ENCODE measurements around the gene FAP. TPM values are rescaled to one million over a fixed set of nuclear protein-coding genes. Genes with fewer than 3 reads are reported as not detected.

FAP gene
- total RNA-seq, 1 experiment from 2014 or later = not detected

DNA sequence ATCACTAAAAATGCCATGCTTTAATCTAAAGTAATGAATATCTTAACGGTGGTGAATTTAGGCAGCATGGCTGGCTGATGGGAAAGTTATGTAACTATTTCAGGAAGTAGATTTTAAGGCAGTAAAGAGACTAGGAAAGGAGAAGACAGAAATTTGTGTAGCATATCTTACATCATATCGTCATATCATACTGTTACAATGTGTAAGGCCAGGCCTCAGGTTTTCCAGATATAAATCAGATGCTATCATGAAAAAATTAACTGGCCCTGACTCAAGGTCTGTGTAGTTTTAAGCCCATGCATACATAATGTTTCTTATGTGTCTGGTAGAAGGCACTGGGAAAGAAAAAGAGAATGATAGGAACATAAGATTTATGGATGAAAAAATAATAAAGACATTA lies 8.9 kb upstream of the FAP start:
- Histone ChIP-seq H2AFZ (ENCODE audit: low read length) (no peak overlapping the region), H3K4me3 (ENCODE audit: low read length) (no peak overlapping the region), H3K4me1 (ENCODE audit: low read length) (no peaks in the 10 kb centered on the region), H4K20me1 (ENCODE audit: insufficient read depth, low read depth, low read length) (no peaks in the 10 kb centered on the region), H3K36me3 (ENCODE audit: insufficient read depth, low read length) (no peaks in the 10 kb centered on the region), H3K27ac (ENCODE audit: low read length) (no peak overlapping the region), H3K4me2 (ENCODE audit: low read depth, low read length, poor library complexity, severe bottlenecking) (no peak overlapping the region), H3K9me3 (ENCODE audit: low read length) (no peaks in the 10 kb centered on the region), H3K9ac (ENCODE audit: low read length) (no peak overlapping the region), H3K27me3 (ENCODE audit: low read length) (no peaks in the 10 kb centered on the region), H3K9me2 (replicated peaks; ENCODE audit: insufficient read depth, low read length) (no peaks in the 10 kb centered on the region), H3K79me2 (ENCODE audit: low read length) (no peaks in the 10 kb centered on the region)
- DNase-seq = no peak

DNA sequence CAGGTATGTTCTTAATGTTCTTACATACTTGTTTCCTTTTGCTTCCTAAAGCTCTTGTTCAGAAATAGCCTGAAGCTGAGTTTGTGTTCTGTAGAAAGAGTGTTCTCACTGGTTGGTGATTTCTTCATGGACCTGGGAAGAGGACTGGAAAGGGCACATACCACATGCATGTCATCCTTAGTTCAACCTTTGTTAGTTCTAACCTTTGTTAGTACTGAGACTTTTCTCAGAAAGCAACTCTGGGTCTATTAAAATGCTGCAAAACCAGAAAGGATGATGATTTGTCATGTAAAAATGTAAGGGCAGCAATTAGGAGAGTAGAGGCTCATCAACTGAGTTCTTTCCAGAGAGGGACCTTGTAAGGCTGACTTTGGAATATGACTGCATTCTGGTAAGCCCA lies 2.5 kb upstream of the FAP start:
- Histone ChIP-seq H3K9me3 (ENCODE audit: low read length) (no peaks in the 10 kb centered on the region), H3K9ac (ENCODE audit: low read length) (no peak overlapping the region), H3K4me2 (ENCODE audit: low read depth, low read length, poor library complexity, severe bottlenecking) (no peak overlapping the region), H3K27me3 (ENCODE audit: low read length) (no peaks in the 10 kb centered on the region), H3K4me3 (ENCODE audit: low read length) (no peak overlapping the region), H3K4me1 (ENCODE audit: low read length) (no peaks in the 10 kb centered on the region), H2AFZ (ENCODE audit: low read length) (no peak overlapping the region), H3K36me3 (ENCODE audit: insufficient read depth, low read length) (no peaks in the 10 kb centered on the region), H3K79me2 (ENCODE audit: low read length) (no peaks in the 10 kb centered on the region), H4K20me1 (ENCODE audit: insufficient read depth, low read depth, low read length) (no peaks in the 10 kb centered on the region), H3K9me2 (replicated peaks; ENCODE audit: insufficient read depth, low read length) (no peaks in the 10 kb centered on the region), H3K27ac (ENCODE audit: low read length) (no peak overlapping the region)
- no peak for DNase-seq

DNA sequence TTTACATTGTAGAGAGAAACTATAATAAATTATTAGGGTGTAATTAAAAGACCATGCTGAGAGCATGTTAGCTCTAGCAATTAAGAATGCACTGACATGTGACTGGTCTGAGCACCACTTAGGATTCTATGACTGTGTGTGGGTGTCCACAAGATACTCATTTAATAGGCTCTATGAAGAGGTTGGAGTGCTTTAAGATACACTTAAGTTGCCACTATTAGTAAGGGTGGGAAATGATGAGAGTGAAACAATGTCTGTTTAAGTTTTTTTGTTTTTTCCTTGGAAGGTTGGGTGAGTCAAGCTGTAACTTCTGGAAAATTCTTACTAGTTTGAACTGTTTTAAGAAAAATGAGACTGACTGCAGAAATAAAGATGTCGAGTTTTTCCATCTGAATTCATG lies 1.8 kb upstream of the FAP start:
- Histone ChIP-seq H3K36me3 (ENCODE audit: insufficient read depth, low read length) (no peaks in the 10 kb centered on the region), H3K27me3 (ENCODE audit: low read length) (no peaks in the 10 kb centered on the region), H3K9ac (ENCODE audit: low read length) (no peak overlapping the region), H3K4me3 (ENCODE audit: low read length) (no peak overlapping the region), H3K9me2 (replicated peaks; ENCODE audit: insufficient read depth, low read length) (no peaks in the 10 kb centered on the region), H4K20me1 (ENCODE audit: insufficient read depth, low read depth, low read length) (no peaks in the 10 kb centered on the region), H3K79me2 (ENCODE audit: low read length) (no peaks in the 10 kb centered on the region), H3K4me2 (ENCODE audit: low read depth, low read length, poor library complexity, severe bottlenecking) (no peak overlapping the region), H3K4me1 (ENCODE audit: low read length) (no peaks in the 10 kb centered on the region), H3K9me3 (ENCODE audit: low read length) (no peaks in the 10 kb centered on the region), H2AFZ (ENCODE audit: low read length) (no peak overlapping the region), H3K27ac (ENCODE audit: low read length) (no peak overlapping the region)
- DNase-seq = no peak

DNA sequence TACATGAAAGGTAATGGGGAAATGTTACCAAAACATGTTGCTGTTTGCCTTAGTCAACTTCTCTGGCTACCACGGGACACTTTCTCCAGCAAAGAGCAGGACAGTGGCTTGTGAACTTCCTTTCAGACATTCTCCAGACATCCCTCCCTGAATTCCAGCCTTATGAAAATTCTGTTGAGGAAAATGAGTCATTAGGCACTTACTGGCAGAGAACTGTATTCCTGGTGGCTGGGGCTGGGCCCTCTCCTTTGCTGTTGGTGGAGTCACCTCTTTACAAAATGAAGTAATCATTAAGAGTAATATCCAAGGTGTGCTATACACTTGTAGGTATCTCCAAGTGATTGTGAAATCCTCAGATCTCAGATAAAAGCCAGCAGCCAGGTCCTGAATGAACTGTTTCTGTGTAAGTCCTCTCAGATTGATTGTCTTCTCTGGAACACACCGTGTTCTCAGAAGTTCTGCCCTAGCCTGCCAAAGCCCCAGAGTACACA lies 1.3 kb upstream of the FAP start:
- Histone ChIP-seq H3K27me3 (ENCODE audit: low read length) (no peaks in the 10 kb centered on the region), H3K27ac (ENCODE audit: low read length) (no peak overlapping the region), H3K79me2 (ENCODE audit: low read length) (no peaks in the 10 kb centered on the region), H3K9me3 (ENCODE audit: low read length) (no peaks in the 10 kb centered on the region), H4K20me1 (ENCODE audit: insufficient read depth, low read depth, low read length) (no peaks in the 10 kb centered on the region), H2AFZ (ENCODE audit: low read length) (no peak overlapping the region), H3K4me2 (ENCODE audit: low read depth, low read length, poor library complexity, severe bottlenecking) (no peak overlapping the region), H3K4me3 (ENCODE audit: low read length) (no peak overlapping the region), H3K36me3 (ENCODE audit: insufficient read depth, low read length) (no peaks in the 10 kb centered on the region), H3K9ac (ENCODE audit: low read length) (no peak overlapping the region), H3K4me1 (ENCODE audit: low read length) (no peaks in the 10 kb centered on the region), H3K9me2 (replicated peaks; ENCODE audit: insufficient read depth, low read length) (no peaks in the 10 kb centered on the region)
- DNase-seq = no peak

DNA sequence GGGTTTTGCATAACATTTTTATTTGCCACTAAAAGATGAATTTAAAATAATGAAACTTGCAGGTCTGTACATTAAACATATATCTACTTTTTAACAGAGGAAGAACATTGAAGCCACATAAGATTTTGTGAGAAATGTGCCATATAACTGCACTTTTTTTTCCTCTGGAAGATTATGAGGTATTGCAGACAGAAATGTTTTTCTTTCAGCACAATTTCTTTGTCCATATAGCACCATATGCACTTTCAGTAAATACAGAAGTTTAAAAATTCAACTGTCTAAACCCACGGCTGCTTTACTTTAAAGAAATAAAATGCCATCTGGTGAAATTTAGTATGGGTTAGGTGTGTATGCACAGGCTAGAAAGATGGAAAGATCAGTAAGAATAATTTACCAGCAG lies 470 bp upstream of the FAP start:
- H3K36me3 ChIP-seq (ENCODE audit: insufficient read depth, low read length) = no peaks in the 10 kb centered on the region
- H3K9ac ChIP-seq (ENCODE audit: low read length) = no peak overlapping the region
- H4K20me1 ChIP-seq (ENCODE audit: insufficient read depth, low read depth, low read length) = no peaks in the 10 kb centered on the region
- H3K4me1 ChIP-seq (ENCODE audit: low read length) = no peaks in the 10 kb centered on the region
- no peak overlapping the region for H3K4me2 ChIP-seq (ENCODE audit: low read depth, low read length, poor library complexity, severe bottlenecking)
- no peaks in the 10 kb centered on the region for H3K27me3 ChIP-seq (ENCODE audit: low read length)
- H3K9me2 ChIP-seq (replicated peaks; ENCODE audit: insufficient read depth, low read length) = no peaks in the 10 kb centered on the region
- no peaks in the 10 kb centered on the region for H3K9me3 ChIP-seq (ENCODE audit: low read length)
- H3K4me3 ChIP-seq (ENCODE audit: low read length) = no peak overlapping the region
- H3K27ac ChIP-seq (ENCODE audit: low read length) = no peak overlapping the region
- H3K79me2 ChIP-seq (ENCODE audit: low read length) = no peaks in the 10 kb centered on the region
- DNase-seq = no peak
- H2AFZ ChIP-seq (ENCODE audit: low read length) = no peak overlapping the region

DNA sequence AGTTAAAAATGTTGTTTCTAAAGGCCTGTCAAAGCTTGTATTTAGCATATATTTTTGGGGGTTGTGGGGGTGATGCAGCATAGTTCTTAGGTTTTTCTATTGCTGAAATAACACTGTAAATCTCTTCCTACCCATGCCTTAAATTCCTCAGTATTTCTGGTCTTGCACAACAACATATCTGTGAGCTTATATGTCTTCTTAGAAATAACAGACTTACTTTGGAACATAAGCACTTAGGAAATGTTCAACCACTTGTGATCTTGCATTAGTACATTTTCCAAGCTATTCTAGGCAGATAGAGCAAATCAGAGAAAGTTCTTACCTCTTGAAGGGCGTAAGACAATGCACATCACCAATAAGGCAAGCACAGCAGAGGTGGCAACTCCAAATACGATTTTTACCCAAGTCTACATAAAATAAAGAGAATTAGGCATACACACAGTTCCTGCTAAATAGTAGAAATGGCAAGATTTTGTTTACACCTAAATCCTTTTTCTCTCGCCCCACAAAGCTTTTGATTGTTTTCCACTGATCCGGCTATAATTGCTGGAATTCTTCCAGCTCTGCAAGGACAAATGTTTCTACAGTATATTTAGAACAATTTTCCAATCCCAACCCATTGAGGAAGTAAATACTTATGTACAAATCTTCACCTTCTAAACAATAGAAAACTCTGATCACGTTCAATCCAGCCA lies 512 bp downstream of the FAP start:
- no peaks in the 10 kb centered on the region for H3K9me3 ChIP-seq (ENCODE audit: low read length)
- no peaks in the 10 kb centered on the region for H3K4me1 ChIP-seq (ENCODE audit: low read length)
- H3K36me3 ChIP-seq (ENCODE audit: insufficient read depth, low read length) = no peaks in the 10 kb centered on the region
- DNase-seq = no peak
- no peaks in the 10 kb centered on the region for H3K9me2 ChIP-seq (replicated peaks; ENCODE audit: insufficient read depth, low read length)
- no peaks in the 10 kb centered on the region for H3K27me3 ChIP-seq (ENCODE audit: low read length)
- H4K20me1 ChIP-seq (ENCODE audit: insufficient read depth, low read depth, low read length) = no peaks in the 10 kb centered on the region
- no peak overlapping the region for H2AFZ ChIP-seq (ENCODE audit: low read length)
- no peaks in the 10 kb centered on the region for H3K79me2 ChIP-seq (ENCODE audit: low read length)
- no peak overlapping the region for H3K4me3 ChIP-seq (ENCODE audit: low read length)
- no peak overlapping the region for H3K27ac ChIP-seq (ENCODE audit: low read length)
- no peak overlapping the region for H3K4me2 ChIP-seq (ENCODE audit: low read depth, low read length, poor library complexity, severe bottlenecking)
- no peak overlapping the region for H3K9ac ChIP-seq (ENCODE audit: low read length)

DNA sequence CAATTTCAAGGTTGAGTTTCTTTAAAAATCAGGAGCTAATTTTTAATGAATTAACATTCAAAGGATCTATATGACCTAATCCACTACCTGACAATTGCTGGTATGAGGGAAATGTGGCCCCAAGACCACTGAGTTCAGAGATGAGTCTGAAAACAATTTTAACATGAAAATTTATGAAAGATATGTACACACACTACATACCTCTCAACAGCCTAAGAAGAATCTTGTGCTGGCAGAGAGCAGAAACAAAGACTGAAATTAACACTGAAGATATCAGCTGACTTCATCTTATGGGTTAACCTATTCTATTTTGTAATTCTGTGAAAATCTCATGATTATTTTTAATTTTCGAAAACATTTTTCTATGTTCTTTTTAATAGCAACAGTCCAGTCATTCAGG lies 1.7 kb downstream of the FAP start:
- no peak overlapping the region for H2AFZ ChIP-seq (ENCODE audit: low read length)
- H3K9ac ChIP-seq (ENCODE audit: low read length) = no peak overlapping the region
- no peaks in the 10 kb centered on the region for H3K4me1 ChIP-seq (ENCODE audit: low read length)
- H3K4me2 ChIP-seq (ENCODE audit: low read depth, low read length, poor library complexity, severe bottlenecking) = no peak overlapping the region
- no peak overlapping the region for H3K4me3 ChIP-seq (ENCODE audit: low read length)
- no peaks in the 10 kb centered on the region for H3K9me2 ChIP-seq (replicated peaks; ENCODE audit: insufficient read depth, low read length)
- H3K79me2 ChIP-seq (ENCODE audit: low read length) = no peaks in the 10 kb centered on the region
- H3K36me3 ChIP-seq (ENCODE audit: insufficient read depth, low read length) = no peaks in the 10 kb centered on the region
- H3K9me3 ChIP-seq (ENCODE audit: low read length) = no peaks in the 10 kb centered on the region
- H3K27ac ChIP-seq (ENCODE audit: low read length) = no peak overlapping the region
- no peaks in the 10 kb centered on the region for H3K27me3 ChIP-seq (ENCODE audit: low read length)
- no peak for DNase-seq
- no peaks in the 10 kb centered on the region for H4K20me1 ChIP-seq (ENCODE audit: insufficient read depth, low read depth, low read length)

DNA sequence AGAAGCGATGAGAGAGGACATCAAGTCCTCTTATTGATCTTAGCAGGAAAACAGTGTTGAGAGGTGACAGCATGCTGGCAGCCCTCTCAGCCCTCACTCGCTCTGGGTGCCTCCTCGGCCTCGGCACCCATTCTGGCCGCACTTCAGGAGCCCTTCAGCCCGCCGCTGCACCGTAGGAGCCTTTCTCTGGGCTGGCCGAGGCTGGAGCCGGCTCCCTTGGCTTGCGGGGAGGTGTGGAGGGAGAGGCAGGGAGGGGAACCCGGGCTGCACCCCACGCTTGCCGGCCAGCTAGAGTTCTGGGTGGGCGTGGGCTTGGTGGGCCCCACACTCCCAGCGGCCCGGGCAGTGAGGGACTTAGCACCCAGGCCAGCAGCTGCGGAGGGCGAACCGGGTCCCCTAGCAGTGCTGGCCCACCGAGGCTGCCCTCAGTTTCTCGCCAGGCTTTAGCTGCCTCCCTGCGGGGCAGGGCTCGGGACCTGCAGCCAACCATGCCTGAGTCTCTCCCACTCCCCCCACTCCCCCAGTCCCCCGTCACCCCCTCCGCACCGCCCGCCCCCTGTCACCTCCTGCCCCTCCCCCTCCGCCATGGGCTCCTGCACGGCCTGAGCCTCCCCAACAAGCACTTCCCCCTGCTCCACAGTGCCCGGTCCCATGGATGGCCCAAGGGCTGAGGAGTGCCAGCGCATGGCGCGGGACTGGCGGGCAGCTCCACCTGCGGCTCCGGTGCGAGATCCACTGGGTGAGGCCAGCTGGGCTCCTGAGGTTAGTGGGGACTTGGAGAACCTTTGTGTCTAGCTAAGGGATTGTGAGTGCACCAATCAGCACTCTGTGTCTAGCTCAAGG lies 8.4 kb downstream of the FAP start:
- no peak for DNase-seq
- no peak overlapping the region for H3K27ac ChIP-seq (ENCODE audit: low read length)
- H3K36me3 ChIP-seq (ENCODE audit: insufficient read depth, low read length) = no peaks in the 10 kb centered on the region
- H3K79me2 ChIP-seq (ENCODE audit: low read length) = no peaks in the 10 kb centered on the region
- no peaks in the 10 kb centered on the region for H4K20me1 ChIP-seq (ENCODE audit: insufficient read depth, low read depth, low read length)
- H3K9me2 ChIP-seq (replicated peaks; ENCODE audit: insufficient read depth, low read length) = no peaks in the 10 kb centered on the region
- no peak overlapping the region for H2AFZ ChIP-seq (ENCODE audit: low read length)
- no peak overlapping the region for H3K4me2 ChIP-seq (ENCODE audit: low read depth, low read length, poor library complexity, severe bottlenecking)
- no peaks in the 10 kb centered on the region for H3K4me1 ChIP-seq (ENCODE audit: low read length)
- no peak overlapping the region for H3K4me3 ChIP-seq (ENCODE audit: low read length)
- no peak overlapping the region for H3K9ac ChIP-seq (ENCODE audit: low read length)
- no peaks in the 10 kb centered on the region for H3K27me3 ChIP-seq (ENCODE audit: low read length)
- H3K9me3 ChIP-seq (ENCODE audit: low read length) = no peaks in the 10 kb centered on the region

Data from Karpas-422 (cell line).